Measurements from ENCODE around the gene HSPA4L. TPM values are rescaled to one million over a fixed set of nuclear protein-coding genes. Genes with fewer than 3 reads are reported as not detected.

Gene HSPA4L
- polyA plus RNA-seq, 2 donors = 4.4 to 11.6 TPM

GRCh38 chr4:127759893-127760292 is 22.2 kb upstream of the HSPA4L start:
- no peaks in the 10 kb centered on the region for H3K36me3 ChIP-seq (ENCODE audit: control insufficient read depth in 2 of 2, insufficient read depth in 2 of 2, low read length in 1 of 2)
- no peak overlapping the region for H3K4me3 ChIP-seq (ENCODE audit: low read depth in 1 of 2, low read length in 2 of 2)
- no peaks in the 10 kb centered on the region for H3K4me1 ChIP-seq (ENCODE audit: control insufficient read depth in 2 of 2, insufficient read depth in 2 of 2, low read length in 1 of 2)
- H3K27me3 ChIP-seq (ENCODE audit: control insufficient read depth in 1 of 2, insufficient read depth in 2 of 2, low read length in 2 of 2) = no peaks in the 10 kb centered on the region
- WGBS, 2 donors = 67 to 75% methylated on average over 3 of the region's 3 CpGs
- no peak overlapping the region for H3K27ac ChIP-seq (ENCODE audit: low read depth in 2 of 2, low read length in 1 of 2)
- no peaks in the 10 kb centered on the region for H3K9me3 ChIP-seq (ENCODE audit: control insufficient read depth in 2 of 2, insufficient read depth in 1 of 2, low read depth in 1 of 2, low read length in 1 of 2)

DNA sequence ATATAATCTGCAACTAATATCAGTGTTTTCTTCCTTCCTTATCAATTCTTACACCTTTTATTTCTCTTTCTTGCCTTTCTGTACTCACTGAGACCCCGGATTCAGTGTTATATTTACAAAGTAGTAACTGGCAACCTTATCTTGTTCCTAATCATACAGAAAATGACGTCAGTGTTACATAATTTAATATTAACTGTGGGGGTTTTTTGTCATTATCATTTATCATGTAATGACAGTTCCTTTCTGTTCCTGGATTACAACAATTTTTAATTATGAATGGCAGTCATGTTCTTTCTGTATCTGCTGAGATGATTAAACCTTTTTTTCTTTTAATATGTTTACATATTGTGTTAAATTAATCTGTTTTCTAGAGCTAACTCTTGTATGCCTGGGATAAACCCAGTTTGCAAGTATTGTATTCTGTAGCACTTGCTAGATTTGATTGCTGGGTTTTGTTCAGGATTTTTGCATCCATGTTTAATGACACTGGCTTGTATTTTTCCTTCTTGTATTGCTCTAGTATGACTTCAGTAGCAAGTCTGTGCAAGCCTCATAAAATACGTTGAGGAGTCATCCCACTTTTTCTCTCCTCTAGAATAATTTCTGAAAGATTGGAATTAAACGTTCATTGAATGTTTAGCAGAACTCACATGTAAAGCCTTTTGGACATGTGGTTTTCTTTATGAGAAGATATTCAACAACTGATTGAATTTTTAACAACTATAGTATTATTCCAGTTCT is 10.4 kb upstream of the HSPA4L start:
- Histone ChIP-seq H3K27ac (ENCODE audit: low read depth in 2 of 2, low read length in 1 of 2) (no peak overlapping the region), H3K4me3 (ENCODE audit: low read depth in 1 of 2, low read length in 2 of 2) (no peak overlapping the region), H3K27me3 (ENCODE audit: control insufficient read depth in 1 of 2, insufficient read depth in 2 of 2, low read length in 2 of 2) (no peaks in the 10 kb centered on the region), H3K9me3 (ENCODE audit: control insufficient read depth in 2 of 2, insufficient read depth in 1 of 2, low read depth in 1 of 2, low read length in 1 of 2) (no peaks in the 10 kb centered on the region), H3K4me1 (ENCODE audit: control insufficient read depth in 2 of 2, insufficient read depth in 2 of 2, low read length in 1 of 2) (no peaks in the 10 kb centered on the region), H3K36me3 (ENCODE audit: control insufficient read depth in 2 of 2, insufficient read depth in 2 of 2, low read length in 1 of 2) (no peaks in the 10 kb centered on the region)
- WGBS, 2 donors = 40 to 46% methylated on average over 4 of the region's 4 CpGs

DNA sequence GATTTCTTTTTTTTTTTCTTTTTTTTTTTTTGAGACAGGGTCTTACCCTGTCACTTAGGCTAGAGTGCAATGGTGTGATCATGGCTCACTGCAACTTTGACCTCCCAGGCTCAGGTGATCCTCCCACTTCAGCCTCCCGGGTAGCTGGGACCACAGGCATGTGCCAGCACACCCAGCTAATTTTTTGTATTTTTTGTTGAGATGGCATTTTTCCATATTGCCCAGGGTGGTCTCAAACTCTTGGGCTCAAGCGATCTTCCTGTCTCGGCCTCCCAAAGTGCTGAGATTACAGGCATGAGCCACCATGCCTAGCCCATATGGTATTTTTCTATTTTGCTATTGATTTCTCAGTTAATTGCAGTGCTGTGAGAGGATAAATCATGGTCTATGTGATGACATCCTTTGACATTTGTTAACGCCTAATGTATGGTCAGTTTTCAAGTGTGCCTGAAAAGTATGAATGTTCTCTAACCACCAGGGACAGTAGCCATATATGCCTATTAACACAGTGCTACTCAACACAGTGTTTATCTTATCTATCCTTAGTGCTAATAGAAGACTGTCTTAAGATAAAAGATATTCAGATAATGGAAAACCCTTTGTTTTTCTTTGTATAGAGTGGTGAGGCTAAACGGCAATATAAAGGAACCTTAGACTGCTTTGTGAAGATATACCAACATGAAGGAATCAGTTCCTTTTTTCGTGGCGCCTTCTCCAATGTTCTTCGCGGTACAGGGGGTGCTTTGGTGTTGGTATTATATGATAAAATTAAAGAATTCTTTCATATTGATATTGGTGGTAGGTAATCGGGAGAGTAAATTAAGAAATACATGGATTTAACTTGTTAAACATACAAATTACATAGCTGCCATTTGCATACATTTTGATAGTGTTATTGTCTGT is 9.1 kb upstream of the HSPA4L start:
- 89 to 92% methylated on average over 10 of the region's 10 CpGs for WGBS, 2 donors
- H3K36me3 ChIP-seq (ENCODE audit: control insufficient read depth in 2 of 2, insufficient read depth in 2 of 2, low read length in 1 of 2) = no peaks in the 10 kb centered on the region
- H3K27ac ChIP-seq (ENCODE audit: low read depth in 2 of 2, low read length in 1 of 2) = no peak overlapping the region
- no peak overlapping the region for H3K4me3 ChIP-seq (ENCODE audit: low read depth in 1 of 2, low read length in 2 of 2)
- no peaks in the 10 kb centered on the region for H3K27me3 ChIP-seq (ENCODE audit: control insufficient read depth in 1 of 2, insufficient read depth in 2 of 2, low read length in 2 of 2)
- no peaks in the 10 kb centered on the region for H3K9me3 ChIP-seq (ENCODE audit: control insufficient read depth in 2 of 2, insufficient read depth in 1 of 2, low read depth in 1 of 2, low read length in 1 of 2)
- H3K4me1 ChIP-seq (ENCODE audit: control insufficient read depth in 2 of 2, insufficient read depth in 2 of 2, low read length in 1 of 2) = no peaks in the 10 kb centered on the region

GRCh38 chr4:127775843-127776242 is 6.3 kb upstream of the HSPA4L start:
- H3K27ac ChIP-seq (ENCODE audit: low read depth in 2 of 2, low read length in 1 of 2) = no peak overlapping the region
- H3K9me3 ChIP-seq (ENCODE audit: control insufficient read depth in 2 of 2, insufficient read depth in 1 of 2, low read depth in 1 of 2, low read length in 1 of 2) = no peaks in the 10 kb centered on the region
- 93 to 94% methylated on average over 4 of the region's 4 CpGs for WGBS, 2 donors
- H3K4me3 ChIP-seq (ENCODE audit: low read depth in 1 of 2, low read length in 2 of 2) = no peak overlapping the region
- H3K27me3 ChIP-seq (ENCODE audit: control insufficient read depth in 1 of 2, insufficient read depth in 2 of 2, low read length in 2 of 2) = no peaks in the 10 kb centered on the region
- no peaks in the 10 kb centered on the region for H3K4me1 ChIP-seq (ENCODE audit: control insufficient read depth in 2 of 2, insufficient read depth in 2 of 2, low read length in 1 of 2)
- H3K36me3 ChIP-seq (ENCODE audit: control insufficient read depth in 2 of 2, insufficient read depth in 2 of 2, low read length in 1 of 2) = no peaks in the 10 kb centered on the region

GRCh38 chr4:127776620-127777019 is 5.5 kb upstream of the HSPA4L start:
- no peak overlapping the region for H3K27ac ChIP-seq (ENCODE audit: low read depth in 2 of 2, low read length in 1 of 2)
- H3K4me3 ChIP-seq (ENCODE audit: low read depth in 1 of 2, low read length in 2 of 2) = no peak overlapping the region
- H3K27me3 ChIP-seq (ENCODE audit: control insufficient read depth in 1 of 2, insufficient read depth in 2 of 2, low read length in 2 of 2) = no peaks in the 10 kb centered on the region
- no peaks in the 10 kb centered on the region for H3K36me3 ChIP-seq (ENCODE audit: control insufficient read depth in 2 of 2, insufficient read depth in 2 of 2, low read length in 1 of 2)
- 57 to 80% methylated on average over 2 of the region's 2 CpGs for WGBS, 2 donors
- H3K4me1 ChIP-seq (ENCODE audit: control insufficient read depth in 2 of 2, insufficient read depth in 2 of 2, low read length in 1 of 2) = no peaks in the 10 kb centered on the region
- no peaks in the 10 kb centered on the region for H3K9me3 ChIP-seq (ENCODE audit: control insufficient read depth in 2 of 2, insufficient read depth in 1 of 2, low read depth in 1 of 2, low read length in 1 of 2)

DNA sequence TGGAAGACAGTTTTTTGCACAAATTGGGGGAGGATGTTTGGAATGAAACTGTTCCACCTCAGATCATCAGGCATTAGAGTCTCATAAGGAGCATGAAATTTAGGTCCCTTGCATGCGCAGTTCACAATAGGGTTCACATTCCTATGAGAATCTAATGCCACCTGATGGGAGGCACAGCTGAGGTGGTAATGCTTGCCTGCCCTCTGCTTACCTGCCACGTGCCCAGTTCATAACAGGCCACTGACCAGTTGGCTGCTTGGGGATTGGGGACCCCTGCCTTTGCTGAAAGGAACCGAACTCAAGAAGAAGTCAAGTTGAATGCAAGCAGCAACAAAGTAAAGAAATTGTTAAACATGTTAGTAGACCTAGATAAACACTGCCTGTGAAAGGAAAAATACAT is 4.6 kb upstream of the HSPA4L start:
- Histone ChIP-seq H3K4me1 (ENCODE audit: control insufficient read depth in 2 of 2, insufficient read depth in 2 of 2, low read length in 1 of 2) (no peaks in the 10 kb centered on the region), H3K36me3 (ENCODE audit: control insufficient read depth in 2 of 2, insufficient read depth in 2 of 2, low read length in 1 of 2) (no peaks in the 10 kb centered on the region), H3K27ac (ENCODE audit: low read depth in 2 of 2, low read length in 1 of 2) (no peak overlapping the region), H3K27me3 (ENCODE audit: control insufficient read depth in 1 of 2, insufficient read depth in 2 of 2, low read length in 2 of 2) (no peaks in the 10 kb centered on the region), H3K9me3 (ENCODE audit: control insufficient read depth in 2 of 2, insufficient read depth in 1 of 2, low read depth in 1 of 2, low read length in 1 of 2) (no peaks in the 10 kb centered on the region), H3K4me3 (ENCODE audit: low read depth in 1 of 2, low read length in 2 of 2) (no peak overlapping the region)
- WGBS, 2 donors = 83 to 88% methylated on average over 3 of the region's 3 CpGs

DNA sequence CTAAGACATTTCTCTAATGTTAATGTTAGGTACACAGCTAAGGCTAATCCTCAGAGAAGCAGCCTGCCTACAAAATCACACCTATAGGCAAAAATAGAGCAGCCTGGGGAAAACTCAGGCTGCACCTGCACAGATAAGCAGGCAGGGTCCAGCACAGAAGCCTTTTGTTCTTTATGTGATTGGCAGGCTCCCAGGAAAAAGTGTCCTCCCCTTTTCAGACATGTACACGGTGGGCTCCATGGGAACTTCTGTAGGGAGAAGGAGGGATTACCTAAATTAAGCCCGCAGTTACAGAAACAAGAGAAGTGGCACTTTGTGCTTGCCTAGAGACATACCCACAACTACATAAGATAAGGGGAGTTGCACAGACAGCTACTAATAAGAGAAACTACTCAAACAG is 4.0 kb upstream of the HSPA4L start:
- H3K36me3 ChIP-seq (ENCODE audit: control insufficient read depth in 2 of 2, insufficient read depth in 2 of 2, low read length in 1 of 2) = no peaks in the 10 kb centered on the region
- no peak overlapping the region for H3K27ac ChIP-seq (ENCODE audit: low read depth in 2 of 2, low read length in 1 of 2)
- no peak overlapping the region for H3K4me3 ChIP-seq (ENCODE audit: low read depth in 1 of 2, low read length in 2 of 2)
- no peaks in the 10 kb centered on the region for H3K9me3 ChIP-seq (ENCODE audit: control insufficient read depth in 2 of 2, insufficient read depth in 1 of 2, low read depth in 1 of 2, low read length in 1 of 2)
- WGBS, 2 donors = 39 to 50% methylated on average over 2 of the region's 2 CpGs
- no peaks in the 10 kb centered on the region for H3K27me3 ChIP-seq (ENCODE audit: control insufficient read depth in 1 of 2, insufficient read depth in 2 of 2, low read length in 2 of 2)
- H3K4me1 ChIP-seq (ENCODE audit: control insufficient read depth in 2 of 2, insufficient read depth in 2 of 2, low read length in 1 of 2) = no peaks in the 10 kb centered on the region

DNA sequence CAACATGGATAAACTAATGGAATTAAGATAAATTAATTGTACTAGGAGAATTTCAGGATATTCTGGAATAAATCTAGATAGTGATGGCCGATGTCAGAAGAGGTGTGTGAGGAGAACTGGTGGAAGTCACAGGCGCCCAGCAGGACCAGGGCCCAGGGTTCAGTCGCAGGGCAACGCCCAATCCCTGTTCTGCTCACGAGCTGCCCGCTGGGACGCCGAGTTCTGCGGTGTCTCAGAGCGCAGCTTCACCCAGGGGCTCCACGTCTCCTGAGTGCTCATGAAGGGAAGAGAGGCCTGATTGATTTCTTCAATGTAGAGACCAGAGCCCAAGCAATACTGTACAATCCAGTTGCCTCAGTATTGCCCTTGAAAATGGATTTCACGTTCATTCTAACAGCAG is 1.5 kb upstream of the HSPA4L start:
- H3K4me3 ChIP-seq (ENCODE audit: low read depth in 1 of 2, low read length in 2 of 2) = no peak overlapping the region
- no peaks in the 10 kb centered on the region for H3K27me3 ChIP-seq (ENCODE audit: control insufficient read depth in 1 of 2, insufficient read depth in 2 of 2, low read length in 2 of 2)
- H3K9me3 ChIP-seq (ENCODE audit: control insufficient read depth in 2 of 2, insufficient read depth in 1 of 2, low read depth in 1 of 2, low read length in 1 of 2) = no peaks in the 10 kb centered on the region
- no peaks in the 10 kb centered on the region for H3K36me3 ChIP-seq (ENCODE audit: control insufficient read depth in 2 of 2, insufficient read depth in 2 of 2, low read length in 1 of 2)
- no peaks in the 10 kb centered on the region for H3K4me1 ChIP-seq (ENCODE audit: control insufficient read depth in 2 of 2, insufficient read depth in 2 of 2, low read length in 1 of 2)
- WGBS, 2 donors = 98% methylated on average over 12 of the region's 12 CpGs
- no peak overlapping the region for H3K27ac ChIP-seq (ENCODE audit: low read depth in 2 of 2, low read length in 1 of 2)

DNA sequence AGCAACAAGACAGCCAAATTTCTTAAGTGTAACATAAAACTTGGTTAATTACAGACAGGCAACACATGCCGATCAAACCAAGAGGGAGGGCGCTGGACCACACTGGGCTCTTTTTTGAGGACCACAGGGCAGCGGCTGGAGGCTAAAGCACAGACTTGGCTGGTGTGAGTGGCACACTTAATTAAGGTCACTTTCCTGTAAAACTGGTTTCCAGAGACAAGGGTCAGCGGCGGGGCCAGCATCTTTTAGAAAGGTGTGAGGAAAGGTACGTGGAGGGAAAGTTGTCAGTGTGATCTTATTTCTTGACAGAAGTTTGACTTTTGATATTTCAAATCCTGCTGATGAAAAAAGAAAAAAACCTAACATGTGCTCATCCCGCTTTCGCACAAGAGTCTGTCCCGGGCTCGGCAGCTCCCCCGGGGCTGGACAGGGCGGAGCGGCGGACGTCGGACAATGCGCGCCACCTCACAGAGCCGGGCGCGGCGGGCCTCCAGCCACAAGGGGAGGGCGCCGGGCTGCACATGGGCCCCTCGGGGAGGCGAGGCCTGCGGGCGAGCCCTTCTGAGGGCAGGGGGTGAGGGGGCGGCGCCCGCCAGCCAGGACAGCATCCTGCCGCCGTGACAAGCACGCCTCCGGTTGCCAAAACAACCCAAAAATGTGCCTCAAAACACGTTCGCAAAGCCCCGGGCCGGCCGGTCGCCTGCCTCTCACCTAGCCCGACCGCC is 660 bp upstream of the HSPA4L start:
- Histone ChIP-seq H3K27me3 (ENCODE audit: control insufficient read depth in 1 of 2, insufficient read depth in 2 of 2, low read length in 2 of 2) (no peaks in the 10 kb centered on the region), H3K36me3 (ENCODE audit: control insufficient read depth in 2 of 2, insufficient read depth in 2 of 2, low read length in 1 of 2) (no peaks in the 10 kb centered on the region), H3K27ac (ENCODE audit: low read depth in 2 of 2, low read length in 1 of 2) (peak overlapping the region; percentile 73 to 80), H3K4me1 (ENCODE audit: control insufficient read depth in 2 of 2, insufficient read depth in 2 of 2, low read length in 1 of 2) (no peaks in the 10 kb centered on the region), H3K4me3 (ENCODE audit: low read depth in 1 of 2, low read length in 2 of 2) (peak overlapping the region; percentile 71 to 80), H3K9me3 (ENCODE audit: control insufficient read depth in 2 of 2, insufficient read depth in 1 of 2, low read depth in 1 of 2, low read length in 1 of 2) (no peaks in the 10 kb centered on the region)
- 13 to 16% methylated on average over 32 to 43 of the region's 43 CpGs for WGBS, 2 donors

Measured in esophagus (tissue), 2 donors.